Middle frontal gyrus (tissue), 1 donor: ENCODE data around the gene GPR148.
"Not testable (repeated sequence)": the region's sequence is repeated elsewhere in the genome, so short reads cannot be mapped to it uniquely, and the experiment has no call there.

Experiments used
- DNase-seq: peaks from one replicate; pipeline ENCODE4 v3.0.0-alpha.2; 2015; ENCODE audit warnings: low spot score; ENCODE audit errors: extremely low spot score

Gene GPR148

GRCh38 chr2:130728549-130729316 lies at the start of gene GPR148:
GPR148 (plus strand) TSS chr2:130729070; CDS start chr2:130729152, 82 bp downstream.
- DNase-seq: no peak

DNA sequence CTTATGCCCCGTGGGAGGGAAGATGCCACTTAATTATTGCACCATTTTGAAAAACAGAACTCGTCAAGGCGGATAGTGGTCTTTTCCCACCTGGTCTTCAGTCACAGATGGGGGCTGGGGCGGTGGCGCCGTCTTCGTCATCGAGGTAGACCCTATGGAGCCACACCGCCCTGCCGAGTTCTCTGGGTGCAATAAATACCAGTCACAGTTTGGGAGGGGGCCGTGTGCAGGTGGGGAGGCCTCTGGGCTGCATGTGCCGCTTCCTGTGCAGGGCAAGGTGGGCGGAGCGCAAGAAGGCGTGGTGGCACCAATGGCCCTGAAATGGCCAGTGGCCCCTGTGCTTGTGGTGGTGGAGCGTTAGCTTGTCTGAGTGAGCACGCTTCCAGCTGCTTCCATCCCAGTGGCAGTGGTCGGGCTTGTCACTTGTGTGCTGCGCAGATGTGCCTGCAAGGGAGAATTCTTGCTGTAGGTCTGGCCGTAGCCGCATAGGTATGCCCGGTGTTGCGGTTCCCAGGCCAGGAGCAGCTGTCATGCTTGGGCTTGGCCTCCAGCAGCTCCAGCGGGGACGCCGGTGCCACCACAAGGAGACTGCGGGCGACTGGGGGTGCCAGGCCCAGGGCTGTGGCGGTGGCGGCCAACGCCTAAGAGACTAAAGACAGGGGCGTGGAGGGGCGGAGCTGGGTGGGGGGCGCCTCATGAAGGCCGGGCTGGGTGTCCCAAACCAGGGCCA lies 36.7 kb upstream of the GPR148 start:
- DNase-seq: not testable (repeated sequence)

DNA sequence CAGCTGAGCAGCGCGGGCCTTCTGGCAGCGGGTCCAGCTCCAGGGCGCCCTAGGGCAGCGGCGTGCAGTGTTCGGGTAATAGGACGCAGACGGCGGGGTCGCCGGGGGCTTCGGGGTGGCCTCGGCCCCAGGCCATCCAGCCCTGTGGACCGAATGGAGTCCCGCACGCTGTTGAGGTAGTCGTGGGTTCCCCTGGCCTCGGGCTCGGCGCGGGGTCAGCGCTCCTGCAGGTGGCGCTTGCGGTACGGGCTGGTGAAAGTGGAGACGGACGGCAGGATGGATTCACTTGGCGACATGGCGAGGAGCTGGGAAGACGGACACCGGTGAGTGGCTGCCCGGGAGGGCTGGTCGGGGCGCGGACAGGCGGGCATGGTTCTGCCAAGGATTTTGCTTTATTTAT lies 35.4 kb upstream of the GPR148 start:
- peak; percentile 3 for DNase-seq

GRCh38 chr2:130703250-130703649 lies 25.6 kb upstream of the GPR148 start:
- DNase-seq: not testable (repeated sequence)

GRCh38 chr2:130714795-130715194 lies 14.1 kb upstream of the GPR148 start:
- not testable (repeated sequence) for DNase-seq

DNA sequence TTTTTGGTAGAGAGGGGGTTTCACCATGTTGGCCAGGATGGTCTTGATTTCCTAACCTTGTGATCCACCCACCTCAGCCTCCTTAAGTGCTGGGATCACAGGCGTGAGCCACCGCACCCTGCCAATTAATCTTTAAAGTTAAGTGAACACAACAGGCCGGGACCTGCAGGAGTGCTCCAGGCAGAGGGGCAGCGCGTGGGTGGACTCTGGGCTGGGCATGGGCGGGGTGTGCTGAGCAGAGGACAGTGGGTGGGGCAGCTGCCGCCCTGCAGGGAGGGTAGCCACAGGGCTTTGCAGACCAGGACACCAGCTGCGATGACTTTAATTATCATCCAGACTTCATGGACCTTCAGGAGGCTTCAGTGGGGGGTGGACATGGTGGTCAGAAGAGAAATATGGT lies 8.8 kb upstream of the GPR148 start:
- no peak for DNase-seq

- no peak for DNase-seq
Observed at GRCh38 chr2:130720528-130720927, 8.3 kb upstream of the GPR148 start.

- DNase-seq: no peak
Observed at GRCh38 chr2:130724455-130724854, 4.4 kb upstream of the GPR148 start.

DNA sequence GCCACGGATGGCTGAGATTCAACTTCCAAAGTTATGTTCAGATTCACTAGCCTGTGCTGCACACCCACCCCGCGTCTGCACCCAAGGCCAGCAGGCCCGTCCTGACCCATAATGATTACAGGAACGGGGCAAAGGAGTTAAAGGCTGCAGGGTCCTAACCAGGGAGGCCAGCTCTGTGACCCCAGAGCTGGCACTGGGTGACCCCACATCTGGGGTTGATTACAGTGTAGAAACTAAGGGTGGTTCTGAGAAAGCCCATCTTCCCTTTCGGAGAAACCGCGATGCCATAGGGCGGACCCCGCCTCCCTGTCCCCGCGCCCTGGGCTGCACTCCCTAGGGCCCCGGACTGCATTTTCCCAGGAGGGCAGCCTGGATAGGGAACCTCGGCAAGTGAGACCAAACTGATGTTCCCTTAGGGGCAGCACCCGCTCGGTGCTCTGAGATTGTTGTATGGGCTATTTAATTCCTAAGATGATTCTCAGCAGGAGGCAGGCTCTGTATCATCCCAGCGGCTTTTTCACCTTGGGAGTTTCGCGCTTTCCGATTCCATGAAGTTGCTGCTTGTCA lies 2.2 kb upstream of the GPR148 start:
- no peak for DNase-seq

- peak; percentile 47 for DNase-seq
Observed at GRCh38 chr2:130727286-130727924, 1.5 kb upstream of the GPR148 start.

GRCh38 chr2:130728007-130728454 lies 839 bp upstream of the GPR148 start:
- DNase-seq: no peak

- no peak for DNase-seq
Observed at GRCh38 chr2:130729322-130730299, 741 bp downstream of the GPR148 start.

GRCh38 chr2:130732257-130732656 lies 3.4 kb downstream of the GPR148 start:
- DNase-seq: not testable (repeated sequence)

DNA sequence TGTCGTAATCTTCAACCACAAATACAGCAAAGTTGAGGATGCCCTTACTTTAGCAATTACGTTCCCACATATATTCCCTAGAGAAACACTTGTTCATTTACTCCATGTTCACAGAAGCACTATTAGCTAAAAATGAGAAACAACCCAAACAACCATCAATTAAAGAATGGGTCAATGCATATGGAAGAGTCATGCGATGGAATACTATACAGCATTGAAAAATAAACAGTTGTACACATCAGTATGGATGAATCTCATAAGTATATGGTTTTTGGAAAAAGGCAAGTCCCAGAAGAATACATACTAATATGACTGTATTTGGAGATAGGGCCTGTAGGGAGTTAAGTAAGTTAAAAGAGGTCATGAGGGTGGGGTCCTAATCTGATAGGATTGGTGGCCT lies 6.3 kb downstream of the GPR148 start:
- no peak for DNase-seq

DNA sequence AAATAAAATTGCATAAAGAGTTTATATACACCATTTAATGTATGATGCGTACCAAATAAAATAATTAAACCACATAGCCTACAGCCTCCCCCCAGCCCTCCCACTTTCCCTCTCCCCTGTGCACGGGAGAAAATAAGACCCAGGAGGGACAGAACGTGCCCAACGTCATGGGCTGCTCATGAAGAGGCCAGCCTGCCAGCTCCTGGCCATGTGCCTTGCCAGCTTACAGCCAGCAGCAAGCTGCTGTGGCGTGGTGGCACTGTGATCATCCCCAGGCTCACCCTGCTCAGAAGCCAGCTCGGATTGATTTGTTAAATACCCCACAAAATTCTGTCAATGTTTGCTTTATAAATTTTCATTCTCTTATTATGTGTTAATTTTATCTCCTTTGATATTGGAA lies 7.6 kb downstream of the GPR148 start:
- DNase-seq: no peak

DNA sequence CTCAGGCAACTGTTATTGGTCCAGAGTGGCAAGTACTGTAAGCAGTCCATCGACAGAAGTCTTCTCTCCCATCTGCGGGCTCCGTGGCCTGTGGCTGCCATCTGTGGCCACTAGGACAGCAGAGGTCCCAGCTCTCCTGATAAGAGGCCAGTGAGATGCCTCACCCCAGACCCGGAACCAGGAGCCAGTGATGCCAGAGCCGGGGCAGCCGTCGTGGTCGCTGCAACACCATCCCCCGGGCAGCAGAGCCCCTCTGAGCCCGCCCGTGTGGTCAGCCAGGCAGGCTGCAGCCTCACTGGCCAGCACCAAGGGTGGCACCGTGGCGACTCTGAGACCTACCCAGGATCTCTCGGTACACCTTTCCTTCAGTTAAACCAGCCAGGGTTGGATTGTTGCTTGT lies 8.7 kb downstream of the GPR148 start:
- DNase-seq: no peak

- DNase-seq: no peak
Observed at GRCh38 chr2:130740671-130741070, 11.8 kb downstream of the GPR148 start.

DNA sequence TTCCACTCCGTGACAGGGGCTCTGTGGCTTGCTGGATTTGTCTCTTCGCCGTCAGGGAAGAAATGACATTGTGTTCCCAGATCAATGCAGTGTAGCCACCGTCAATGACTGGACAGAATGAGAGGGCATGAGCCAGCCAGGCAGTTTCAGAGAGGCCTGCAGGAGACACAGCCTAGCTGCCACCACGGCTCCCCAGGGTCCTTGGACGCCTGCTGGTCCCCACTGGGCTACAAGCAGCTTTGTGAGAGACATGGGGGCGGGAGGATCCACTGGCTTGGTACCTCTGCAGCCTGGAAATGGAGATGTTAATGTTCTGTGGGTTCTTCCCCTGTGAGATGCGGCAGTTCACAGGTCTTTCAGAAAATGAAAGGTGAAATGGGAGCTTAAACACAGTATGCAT lies 14.4 kb downstream of the GPR148 start:
- DNase-seq: no peak

- no peak for DNase-seq
Observed at GRCh38 chr2:130744287-130745117, 15.6 kb downstream of the GPR148 start.

GRCh38 chr2:130749078-130749477 lies 20.2 kb downstream of the GPR148 start:
- no peak for DNase-seq
